Measurements from ENCODE around the gene NMT1. TPM values are rescaled to one million over a fixed set of nuclear protein-coding genes. Genes with fewer than 3 reads are reported as not detected.

Gene NMT1
- 95.0 and 101 TPM in 2 replicates for total RNA-seq (ENCODE audit: low replicate concordance)

DNA sequence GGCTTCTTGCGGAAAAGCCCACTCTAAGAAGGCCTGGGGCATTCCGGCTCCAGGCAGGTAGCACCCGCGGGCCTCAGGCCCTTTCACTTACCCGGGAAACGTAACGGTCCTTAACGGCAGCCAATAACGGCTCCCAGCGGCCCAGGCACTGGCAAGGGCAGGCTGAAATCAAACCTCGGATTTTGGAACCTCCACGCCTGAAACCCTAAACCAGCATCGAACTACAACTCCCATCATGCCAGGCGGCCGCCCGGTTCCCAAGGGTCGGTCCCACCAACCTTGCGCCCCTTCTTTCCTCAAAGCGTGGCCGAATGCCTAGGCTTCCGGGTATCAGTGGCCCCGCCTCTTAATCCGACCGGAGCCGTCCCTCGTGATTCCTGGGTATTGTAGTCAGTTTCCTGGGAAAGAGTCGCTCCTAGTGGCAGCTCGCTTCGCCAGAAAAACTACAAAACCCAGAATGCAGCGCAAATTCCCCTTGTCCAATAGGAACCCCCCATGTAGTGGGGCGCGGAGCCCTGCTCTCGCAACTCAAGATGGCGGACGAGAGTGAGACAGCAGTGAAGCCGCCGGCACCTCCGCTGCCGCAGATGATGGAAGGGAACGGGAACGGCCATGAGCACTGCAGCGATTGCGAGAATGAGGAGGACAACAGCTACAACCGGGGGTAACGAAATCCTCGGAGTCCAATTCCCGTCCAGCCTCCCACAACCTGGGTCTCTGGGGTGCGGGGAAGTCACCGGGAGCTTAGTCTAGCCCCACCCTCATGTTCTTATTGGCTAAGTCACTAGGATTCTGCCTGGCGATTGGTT lies at the start of gene NMT1:
TSS of gene NMT1 (plus strand) at position 521 of the 809 bp plus-strand sequence. CDS start at position 534, 13 bp downstream.
- Histone ChIP-seq H3K9me3 (ENCODE audit: low read depth) (no peaks in the 10 kb centered on the region), H3F3A (ENCODE audit: low read depth) (peaks cover 4% of the 10 kb centered on the region), H3K4me2 (peak within 1 kb of the TSS; percentile 89), H3K27me3 (no peaks in the 10 kb centered on the region), H3K79me2 (ENCODE audit: low read depth) (peaks cover 60% of the 10 kb centered on the region), H3K4me3 (peak within 1 kb of the TSS; percentile 89), H3K9ac (peak within 1 kb of the TSS; percentile 94), H2AFZ (replicated peaks) (peak within 1 kb of the TSS; percentile 95), H3K27ac (peak within 1 kb of the TSS; percentile 68), H4K20me1 (ENCODE audit: low read depth) (peaks cover 19% of the 10 kb centered on the region), H3K36me3 (no peaks in the 10 kb centered on the region), H3K4me1 (peaks cover 8% of the 10 kb centered on the region)
- TF ChIP-seq EZH2 (IDR thresholded peaks at IDR 0.05): no peak
- peaks cover 20% of the 10 kb centered on the region for H3K4me1 Mint-ChIP-seq
- no peaks in the 10 kb centered on the region for H3K9me3 Mint-ChIP-seq
- DNase-seq (ENCODE audit: low spot score): peak; percentile 100
- H3K27me3 Mint-ChIP-seq (ENCODE audit: insufficient read depth, low read depth): peaks cover 6% of the 10 kb centered on the region
- peaks cover 3% of the 10 kb centered on the region for H3K36me3 Mint-ChIP-seq
- H3K27ac Mint-ChIP-seq: peak within 1 kb of the TSS; percentile 100
- peak within 1 kb of the TSS; percentile 100 for H3K4me3 Mint-ChIP-seq

DNA sequence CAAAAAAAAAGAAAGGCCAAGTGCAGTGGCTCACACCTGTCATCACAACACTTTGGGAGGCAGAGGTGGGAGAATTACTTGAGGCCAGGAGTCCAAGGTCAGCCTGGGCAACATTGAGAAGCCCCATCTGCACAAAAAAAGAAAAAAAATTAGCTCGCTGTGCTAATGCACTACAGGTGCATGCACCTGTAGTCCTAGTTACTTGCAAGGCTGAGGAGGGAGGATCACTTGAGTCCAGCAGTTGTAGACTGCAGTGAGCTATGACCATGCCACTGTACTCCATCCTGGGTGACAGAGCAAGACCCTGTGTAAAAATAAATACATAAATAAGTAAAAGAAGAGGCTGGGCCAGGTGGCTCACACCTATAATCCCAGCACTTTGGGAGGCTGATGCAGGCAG lies 49.4 kb upstream of the NMT1 start:
- Histone ChIP-seq H3K9me3 (ENCODE audit: low read depth) (no peaks in the 10 kb centered on the region), H3K27me3 (no peaks in the 10 kb centered on the region), H3K4me1 (peaks cover 13% of the 10 kb centered on the region), H3K79me2 (ENCODE audit: low read depth) (no peaks in the 10 kb centered on the region), H2AFZ (replicated peaks) (no peak overlapping the region), H4K20me1 (ENCODE audit: low read depth) (no peaks in the 10 kb centered on the region), H3K27ac (no peak overlapping the region), H3F3A (ENCODE audit: low read depth) (peaks cover 5% of the 10 kb centered on the region), H3K4me2 (no peak overlapping the region), H3K36me3 (no peaks in the 10 kb centered on the region), H3K9ac (no peak overlapping the region), H3K4me3 (no peak overlapping the region)
- peaks cover 12% of the 10 kb centered on the region for H3K27me3 Mint-ChIP-seq (ENCODE audit: insufficient read depth, low read depth)
- peaks cover 37% of the 10 kb centered on the region for H3K4me1 Mint-ChIP-seq
- H3K27ac Mint-ChIP-seq: no peak overlapping the region
- DNase-seq (ENCODE audit: low spot score): no peak
- no peak for TF ChIP-seq EZH2phosphoT487 (IDR thresholded peaks at IDR 0.05)
- TF ChIP-seq, protein P1, sequence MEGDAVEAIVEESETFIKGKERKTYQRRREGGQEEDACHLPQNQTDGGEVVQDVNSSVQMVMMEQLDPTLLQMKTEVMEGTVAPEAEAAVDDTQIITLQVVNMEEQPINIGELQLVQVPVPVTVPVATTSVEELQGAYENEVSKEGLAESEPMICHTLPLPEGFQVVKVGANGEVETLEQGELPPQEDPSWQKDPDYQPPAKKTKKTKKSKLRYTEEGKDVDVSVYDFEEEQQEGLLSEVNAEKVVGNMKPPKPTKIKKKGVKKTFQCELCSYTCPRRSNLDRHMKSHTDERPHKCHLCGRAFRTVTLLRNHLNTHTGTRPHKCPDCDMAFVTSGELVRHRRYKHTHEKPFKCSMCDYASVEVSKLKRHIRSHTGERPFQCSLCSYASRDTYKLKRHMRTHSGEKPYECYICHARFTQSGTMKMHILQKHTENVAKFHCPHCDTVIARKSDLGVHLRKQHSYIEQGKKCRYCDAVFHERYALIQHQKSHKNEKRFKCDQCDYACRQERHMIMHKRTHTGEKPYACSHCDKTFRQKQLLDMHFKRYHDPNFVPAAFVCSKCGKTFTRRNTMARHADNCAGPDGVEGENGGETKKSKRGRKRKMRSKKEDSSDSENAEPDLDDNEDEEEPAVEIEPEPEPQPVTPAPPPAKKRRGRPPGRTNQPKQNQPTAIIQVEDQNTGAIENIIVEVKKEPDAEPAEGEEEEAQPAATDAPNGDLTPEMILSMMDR (IDR thresholded peaks at IDR 0.05): no peak
- no peak for TF ChIP-seq EZH2 (IDR thresholded peaks at IDR 0.05)
- H3K9me3 Mint-ChIP-seq: no peaks in the 10 kb centered on the region
- H3K36me3 Mint-ChIP-seq: no peaks in the 10 kb centered on the region
- H3K4me3 Mint-ChIP-seq: no peak overlapping the region

DNA sequence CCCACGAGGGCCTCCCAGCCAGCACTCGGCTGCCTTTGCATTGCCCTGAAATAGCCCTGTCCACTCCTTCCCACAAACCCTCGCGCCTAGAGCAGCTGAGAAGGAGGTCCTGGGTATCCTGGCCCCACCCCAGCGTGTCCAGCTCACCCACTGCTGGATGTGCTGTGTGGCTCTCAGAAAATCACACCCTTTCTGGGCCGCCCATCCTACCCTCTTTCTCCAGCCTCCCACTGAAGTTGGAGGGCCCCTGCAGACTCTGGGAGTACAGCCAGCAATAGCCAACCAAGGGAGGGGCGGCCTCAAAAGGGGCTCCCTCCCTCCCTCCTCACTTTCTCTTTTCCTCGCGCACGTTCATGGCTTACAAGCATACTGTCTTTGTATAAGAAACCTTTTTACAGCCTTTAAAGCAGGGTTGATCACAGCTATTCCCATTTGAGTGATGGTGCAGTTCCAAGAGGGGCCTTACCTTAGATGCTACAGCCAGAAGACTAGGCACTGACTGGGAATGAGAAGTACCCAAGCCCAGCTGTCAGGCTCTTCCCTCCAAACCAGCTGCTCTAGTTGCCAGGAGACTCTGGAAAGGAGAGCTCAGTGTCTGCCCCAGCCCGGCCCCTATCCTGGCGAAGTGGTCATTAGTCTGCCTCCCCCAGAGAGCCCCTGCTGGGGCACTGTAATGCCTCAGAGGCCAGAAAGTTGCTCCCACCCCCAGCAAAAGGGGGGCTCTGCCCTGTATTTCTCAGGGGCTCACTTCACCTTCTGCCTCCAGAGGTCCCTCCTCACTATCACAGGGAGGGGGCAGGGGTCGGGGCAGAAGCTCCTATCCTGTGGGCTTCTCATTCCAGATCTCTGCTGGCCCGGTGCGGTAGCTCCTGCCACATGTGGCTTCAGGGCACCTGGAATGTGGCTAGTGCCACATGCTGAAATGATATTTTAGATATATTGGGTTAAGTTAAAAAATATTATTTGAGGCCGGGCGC lies 47.8 kb upstream of the NMT1 start:
- no peaks in the 10 kb centered on the region for H3K36me3 Mint-ChIP-seq
- H2AFZ ChIP-seq (replicated peaks): no peak overlapping the region
- no peaks in the 10 kb centered on the region for H3K9me3 ChIP-seq (ENCODE audit: low read depth)
- peak; percentile 35 for DNase-seq (ENCODE audit: low spot score)
- H3K27me3 Mint-ChIP-seq (ENCODE audit: insufficient read depth, low read depth): peaks cover 6% of the 10 kb centered on the region
- TF ChIP-seq, protein P1 (IDR thresholded peaks at IDR 0.05): no peak
- no peak for TF ChIP-seq EZH2 (IDR thresholded peaks at IDR 0.05)
- no peak for TF ChIP-seq EZH2phosphoT487 (IDR thresholded peaks at IDR 0.05)
- H3K27me3 ChIP-seq: peaks cover 13% of the 10 kb centered on the region
- no peak overlapping the region for H3K4me2 ChIP-seq
- peaks cover 13% of the 10 kb centered on the region for H3F3A ChIP-seq (ENCODE audit: low read depth)
- H3K4me3 Mint-ChIP-seq: no peak overlapping the region
- H3K4me1 Mint-ChIP-seq: peaks cover 31% of the 10 kb centered on the region
- H3K9me3 Mint-ChIP-seq: no peaks in the 10 kb centered on the region
- H4K20me1 ChIP-seq (ENCODE audit: low read depth): no peaks in the 10 kb centered on the region
- peak overlapping the region; percentile 51 for H3K27ac Mint-ChIP-seq
- H3K4me1 ChIP-seq: peaks cover 8% of the 10 kb centered on the region
- no peaks in the 10 kb centered on the region for H3K79me2 ChIP-seq (ENCODE audit: low read depth)
- no peak overlapping the region for H3K4me3 ChIP-seq
- H3K36me3 ChIP-seq: no peaks in the 10 kb centered on the region
- H3K9ac ChIP-seq: no peak overlapping the region
- no peak overlapping the region for H3K27ac ChIP-seq

Data from neural progenitor cell (in vitro differentiated cells).